NT2/D1 (cell line): ENCODE results near the gene HUNK.

Source experiments
- SUZ12 ChIP-seq: IDR thresholded peaks from 2 replicates; pipeline ENCODE4 v1.6.1; 2011; ENCODE audit not compliant: insufficient read length, insufficient read depth; ENCODE audit errors: extremely low read depth
- YY1 ChIP-seq: IDR thresholded peaks from 2 replicates; pipeline ENCODE4 v1.6.1; 2011; ENCODE audit not compliant: insufficient read length, insufficient read depth

- TF ChIP-seq SUZ12 (no peak), YY1 (no peak)
Observed at GRCh38 chr21:31985398-31985797, 112.6 kb downstream of the HUNK start.
